HEK293T (cell line): ENCODE data around the gene EMC10.

Experiments
- CTCF ChIA-PET: fragments of 350-600 bp; formaldehyde crosslinking; extraction: SDS; loops from one replicate; lab custom pipeline; 2021; ENCODE audit warnings: antibody characterized with exemption, inconsistent platforms; lab: Yijun Ruan, JAX
- POLR2A ChIA-PET: fragments of 350-600 bp; formaldehyde crosslinking; extraction: SDS; loops from one replicate; lab custom pipeline; 2020; ENCODE audit warnings: antibody characterized with exemption, inconsistent platforms; lab: Yijun Ruan, JAX
- DNase-seq: peaks from one replicate; pipeline ENCODE4 v3.0.0; 2012; ENCODE audit warnings: mixed read lengths; ENCODE audit errors: extremely low spot score
- ARNT ChIP-seq: fragments of 450-650 bp; IDR thresholded peaks from 2 replicates; pipeline ENCODE4 v1.6.1; 2017; ENCODE audit warnings: mild to moderate bottlenecking
- BHLHE40 ChIP-seq: fragments of 450-650 bp; IDR thresholded peaks from 2 replicates; pipeline ENCODE4 v1.6.1; 2016; ENCODE audit warnings: mild to moderate bottlenecking, moderate library complexity, borderline replicate concordance
- CTBP1 ChIP-seq: fragments of 450-650 bp; IDR thresholded peaks from 2 replicates; pipeline ENCODE4 v1.6.1; 2016; ENCODE audit warnings: borderline replicate concordance
- ELF4 ChIP-seq: fragments of 450-650 bp; IDR thresholded peaks from 2 replicates; pipeline ENCODE4 v1.6.1; 2017; ENCODE audit warnings: antibody characterized with exemption
- FOXA1 ChIP-seq: fragments of 450-650 bp; IDR thresholded peaks from 2 replicates; pipeline ENCODE4 v1.6.1; 2016; ENCODE audit warnings: mild to moderate bottlenecking
- FOXK2 ChIP-seq: fragments of 450-650 bp; IDR thresholded peaks from 2 replicates; pipeline ENCODE4 v1.6.1; 2016; ENCODE audit warnings: mild to moderate bottlenecking
- FOXM1 ChIP-seq: fragments of 450-650 bp; IDR thresholded peaks from 2 replicates; pipeline ENCODE4 v1.6.1; 2017; ENCODE audit warnings: mild to moderate bottlenecking, borderline replicate concordance
- HDGF ChIP-seq: fragments of 450-650 bp; IDR thresholded peaks from 2 replicates; pipeline ENCODE4 v1.6.1; 2017; ENCODE audit warnings: antibody characterized with exemption, borderline replicate concordance
- L3MBTL2 ChIP-seq: fragments of 450-650 bp; conservative IDR thresholded peaks from 2 replicates; pipeline ENCODE4 v1.6.1; 2016; ENCODE audit warnings: mild to moderate bottlenecking
- LEF1 ChIP-seq: fragments of 450-650 bp; IDR thresholded peaks from 2 replicates; pipeline ENCODE4 v1.6.1; 2017; ENCODE audit warnings: mild to moderate bottlenecking, borderline replicate concordance
- NFRKB ChIP-seq: fragments of 450-650 bp; IDR thresholded peaks from 2 replicates; pipeline ENCODE4 v1.6.1; 2016; ENCODE audit warnings: mild to moderate bottlenecking, moderate library complexity
- SP1 ChIP-seq: fragments of 450-650 bp; IDR thresholded peaks from 2 replicates; pipeline ENCODE4 v1.6.1; 2017
- SUZ12 ChIP-seq: fragments of 450-650 bp; IDR thresholded peaks from 2 replicates; pipeline ENCODE4 v1.6.1; 2016; ENCODE audit warnings: mild to moderate bottlenecking
- TARDBP ChIP-seq: fragments of 450-650 bp; IDR thresholded peaks from 2 replicates; pipeline ENCODE4 v1.6.1; 2016
- ZNF384 ChIP-seq: fragments of 450-650 bp; IDR thresholded peaks from 2 replicates; pipeline ENCODE4 v1.6.1; 2016
- TF ChIP-seq, protein P1 (sequence below): fragments of 450-650 bp; IDR thresholded peaks from 2 replicates; pipeline ENCODE4 v1.6.1; 2016

The EMC10 gene

DNA sequence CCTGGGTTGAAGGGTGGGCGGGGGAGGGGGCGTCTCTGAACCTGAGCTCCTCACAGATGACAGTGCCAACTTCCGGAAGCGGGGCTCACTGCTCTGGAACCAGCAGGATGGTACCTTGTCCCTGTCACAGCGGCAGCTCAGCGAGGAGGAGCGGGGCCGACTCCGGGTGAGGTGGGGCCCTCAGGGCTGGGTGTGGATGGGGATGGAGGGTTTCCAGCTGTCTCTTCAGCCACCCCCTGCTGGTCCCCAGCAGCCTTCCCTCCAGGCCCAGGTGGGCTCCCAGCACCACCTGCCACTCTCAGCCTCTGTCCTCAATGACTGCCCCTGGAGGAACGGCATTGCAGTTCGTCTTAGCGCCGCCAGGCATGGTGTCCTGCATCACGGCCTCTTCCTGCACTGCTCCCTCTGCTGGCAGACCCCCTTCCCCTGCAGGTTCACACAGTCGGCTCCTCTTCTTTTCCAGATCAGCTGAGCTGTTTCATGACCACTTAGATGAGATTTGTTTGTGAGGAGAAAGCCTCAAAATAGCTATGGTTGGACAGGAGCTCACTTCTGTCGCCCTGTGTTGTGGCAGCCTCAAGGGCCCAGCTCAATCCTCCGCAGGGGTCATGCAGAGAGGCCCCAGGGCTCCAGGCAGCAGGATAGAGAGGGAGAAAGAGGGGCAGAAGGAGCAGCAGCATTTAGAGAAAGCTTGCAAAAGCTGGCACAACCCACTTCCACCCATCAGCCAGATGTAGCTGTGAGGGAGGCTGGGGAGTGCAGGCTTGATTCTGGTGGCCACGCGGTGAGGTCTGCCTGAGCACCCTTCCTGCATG, 2.8 kb downstream of the EMC10 start:
- TF ChIP-seq, protein P1, sequence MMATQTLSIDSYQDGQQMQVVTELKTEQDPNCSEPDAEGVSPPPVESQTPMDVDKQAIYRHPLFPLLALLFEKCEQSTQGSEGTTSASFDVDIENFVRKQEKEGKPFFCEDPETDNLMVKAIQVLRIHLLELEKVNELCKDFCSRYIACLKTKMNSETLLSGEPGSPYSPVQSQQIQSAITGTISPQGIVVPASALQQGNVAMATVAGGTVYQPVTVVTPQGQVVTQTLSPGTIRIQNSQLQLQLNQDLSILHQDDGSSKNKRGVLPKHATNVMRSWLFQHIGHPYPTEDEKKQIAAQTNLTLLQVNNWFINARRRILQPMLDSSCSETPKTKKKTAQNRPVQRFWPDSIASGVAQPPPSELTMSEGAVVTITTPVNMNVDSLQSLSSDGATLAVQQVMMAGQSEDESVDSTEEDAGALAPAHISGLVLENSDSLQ: peak; percentile 51
- TF ChIP-seq ELF4: no peak
- peak; percentile 75 for DNase-seq
- POLR2A ChIA-PET: interaction anchor here (0.6 to 1.0 kb wide), 2 partner anchors 32 to 129 kb away, joined by 3 read pairs; partner anchors contain the start of gene JOSD2
- CTCF ChIA-PET: interaction anchor here (0.8 to 1.9 kb wide), 6 partner anchors 9 to 110 kb away, joined by 3 to 14 read pairs (median 4); no protein-coding TSS in a partner anchor

- POLR2A ChIA-PET: interaction anchor here (1.0 kb wide), 1 partner anchor 31 kb away, joined by 3 read pairs; the partner anchor contains the start of gene JOSD2
- CTCF ChIA-PET: interaction anchor here (0.8 to 1.9 kb wide), 4 partner anchors 9 to 111 kb away, joined by 3 to 14 read pairs (median 4); no protein-coding TSS in a partner anchor
- no peak for DNase-seq
- TF ChIP-seq CTBP1 (no peak), L3MBTL2 (no peak), FOXA1 (no peak), HDGF (no peak), SP1 (no peak), ARNT (no peak), BHLHE40 (no peak), LEF1 (no peak), FOXM1 (no peak), TARDBP (no peak), NFRKB (no peak), FOXK2 (no peak), ZNF384 (no peak), SUZ12 (no peak), ELF4 (no peak)
- TF ChIP-seq, protein P1: no peak
These were observed 3.5 kb downstream of the EMC10 start for GRCh38 chr19:50479761-50480251.

GRCh38 chr19:50480281-50481111, 4.2 kb downstream of the EMC10 start:
- DNase-seq: no peak
- TF ChIP-seq ARNT: no peak
- TF ChIP-seq FOXA1: no peak
- TF ChIP-seq BHLHE40: no peak
- no peak for TF ChIP-seq ZNF384
- no peak for TF ChIP-seq FOXK2
- TF ChIP-seq SUZ12: no peak
- no peak for TF ChIP-seq FOXM1
- no peak for TF ChIP-seq HDGF
- TF ChIP-seq, protein P1: no peak
- no peak for TF ChIP-seq ELF4
- no peak for TF ChIP-seq LEF1
- ChIA-PET POLR2A (no interaction called here), CTCF (no interaction called here)

- POLR2A ChIA-PET: no interaction called here
- DNase-seq: no peak
- CTCF ChIA-PET: no interaction called here
- TF ChIP-seq TARDBP (no peak), ARNT (no peak), LEF1 (no peak), HDGF (no peak)
These were observed 5.2 kb downstream of the EMC10 start for GRCh38 chr19:50481351-50482149.

GRCh38 chr19:50482271-50482855, 6.1 kb downstream of the EMC10 start:
- ChIA-PET POLR2A (no interaction called here), CTCF (no interaction called here)
- TF ChIP-seq FOXA1 (no peak), ZNF384 (no peak)
- DNase-seq: no peak
